CD4-positive, alpha-beta T cell treated with Interleukin-6 at 100 ng/mL for 8 hours (primary cell): Measurements from ENCODE around the gene KIFC3.
"Not testable (repeated sequence)": the region's sequence is repeated elsewhere in the genome, so short reads cannot be mapped to it uniquely, and the experiment has no call there.

Experiments
- DNase-seq: peaks from one replicate; pipeline ENCODE4 v3.0.0-alpha.2; 2020; ENCODE audit warnings: mixed read lengths, low spot score

KIFC3 gene

DNA sequence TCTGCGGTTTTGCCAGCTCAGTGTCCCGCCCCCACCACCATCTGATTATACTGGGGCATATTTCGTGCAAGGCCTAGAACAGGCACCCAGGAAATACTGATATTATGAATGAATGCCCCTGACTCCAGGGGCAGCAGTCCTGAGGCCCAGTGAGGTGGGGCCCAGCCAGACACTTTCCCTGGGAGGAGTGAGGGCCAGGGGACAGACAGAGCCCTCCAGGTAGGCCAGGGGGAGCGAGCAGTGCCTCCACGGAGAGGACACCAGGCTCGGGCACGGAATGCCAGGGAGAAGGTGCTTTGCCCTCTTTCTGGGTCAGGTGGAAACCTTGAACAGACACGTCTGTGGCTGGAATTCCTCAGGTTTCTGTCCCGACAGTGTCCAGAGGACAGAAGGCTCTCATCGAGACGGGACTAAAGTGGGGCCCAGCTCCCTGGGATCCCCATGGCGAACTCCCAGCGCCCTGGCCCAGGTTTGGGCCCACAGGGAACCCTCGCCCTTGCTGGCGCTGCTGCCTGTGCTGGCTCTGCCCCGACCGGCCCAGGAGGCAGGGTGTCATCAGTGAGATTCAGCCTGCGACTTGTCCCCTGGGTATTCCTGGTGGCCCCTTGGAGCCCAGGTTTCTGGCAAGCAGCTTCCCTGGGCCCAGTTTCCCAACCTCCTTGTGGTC lies 62.4 kb downstream of the KIFC3 start:
- no peak for DNase-seq

GRCh38 chr16:57738844-57739243 lies 63.4 kb downstream of the KIFC3 start:
- no peak for DNase-seq

DNA sequence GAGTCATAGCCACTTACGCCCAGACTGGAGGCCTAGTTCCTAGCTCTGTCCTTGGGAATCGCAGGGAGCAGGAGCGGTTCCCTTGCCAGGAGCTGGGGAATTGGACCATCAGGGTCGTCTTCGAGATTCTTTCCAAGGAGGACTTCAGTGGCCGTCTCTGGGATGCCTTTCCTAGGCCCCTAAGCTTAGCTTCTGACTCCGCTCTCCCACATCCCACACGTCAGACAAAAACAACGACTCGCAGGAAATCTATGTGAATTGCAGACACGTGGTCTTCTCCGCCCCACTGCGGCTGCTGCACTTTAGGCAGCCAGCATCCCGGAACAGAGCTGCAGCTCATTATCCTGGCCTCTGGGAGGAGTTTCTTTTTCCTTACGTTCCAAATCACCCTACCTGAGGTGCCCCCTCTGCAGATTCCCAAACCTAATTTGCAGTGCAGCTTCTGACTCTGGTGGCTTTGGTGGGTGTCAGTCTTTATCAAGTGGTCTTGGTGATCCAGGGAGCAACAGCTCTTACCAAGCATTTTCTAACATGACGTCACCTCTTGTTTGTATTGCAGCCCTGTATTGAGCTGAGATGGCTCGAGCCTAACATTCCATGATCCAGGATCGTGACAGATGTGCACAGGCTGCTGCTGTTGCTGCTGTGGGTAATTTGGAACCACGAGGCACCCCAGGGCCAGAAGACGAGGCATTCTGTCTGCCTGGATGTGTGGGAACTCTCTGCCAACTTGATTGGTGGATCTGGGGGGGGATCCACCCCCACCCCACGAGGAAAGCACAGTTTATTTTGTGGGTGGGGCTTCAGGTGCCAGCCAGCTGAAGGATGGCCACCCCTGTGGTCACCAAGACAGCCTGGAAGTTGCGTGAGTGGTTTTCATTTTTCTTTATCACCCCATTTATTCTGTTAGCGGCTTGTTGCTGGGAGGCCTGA lies 65.6 kb downstream of the KIFC3 start:
- DNase-seq = peak; percentile 53

DNA sequence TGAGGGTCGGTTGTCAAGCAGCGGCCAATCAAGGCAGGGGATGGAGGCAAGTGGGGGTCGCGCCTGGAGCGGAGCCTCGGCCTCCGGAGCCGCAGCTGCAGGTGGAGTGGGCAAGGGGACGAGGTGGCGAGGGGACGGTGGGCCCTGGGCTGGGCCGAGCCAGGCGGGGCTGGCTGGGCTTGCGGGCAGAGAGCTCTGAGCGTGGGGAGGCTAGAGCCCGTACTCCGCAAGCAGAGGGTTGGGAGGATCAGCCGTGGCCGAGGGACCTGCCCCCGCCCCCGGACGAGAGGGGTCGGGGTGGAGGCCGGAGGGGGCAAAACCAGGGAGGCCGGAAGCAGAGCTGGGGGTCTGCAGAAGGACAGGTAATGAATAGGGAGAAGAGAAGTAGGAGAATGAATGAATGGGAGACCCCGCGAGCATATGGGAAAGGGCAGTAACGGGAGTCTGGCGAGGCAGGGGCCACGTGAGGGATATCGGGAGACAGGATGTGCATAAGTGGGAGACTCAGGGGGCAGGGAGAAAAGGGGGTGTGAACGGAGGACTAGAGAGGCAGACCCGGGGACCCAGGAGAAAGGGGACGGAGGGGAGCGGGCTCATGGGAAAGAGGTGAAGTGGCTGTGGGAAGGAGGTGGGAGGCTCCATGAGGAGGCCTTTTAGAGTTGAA lies 66.4 kb downstream of the KIFC3 start, which contains the start of gene KATNB1:
KATNB1 (plus strand) TSS at position 16 of the 664 bp plus-strand sequence. CDS start 1,474 bp downstream, outside the sequence.
- no peak for DNase-seq

DNA sequence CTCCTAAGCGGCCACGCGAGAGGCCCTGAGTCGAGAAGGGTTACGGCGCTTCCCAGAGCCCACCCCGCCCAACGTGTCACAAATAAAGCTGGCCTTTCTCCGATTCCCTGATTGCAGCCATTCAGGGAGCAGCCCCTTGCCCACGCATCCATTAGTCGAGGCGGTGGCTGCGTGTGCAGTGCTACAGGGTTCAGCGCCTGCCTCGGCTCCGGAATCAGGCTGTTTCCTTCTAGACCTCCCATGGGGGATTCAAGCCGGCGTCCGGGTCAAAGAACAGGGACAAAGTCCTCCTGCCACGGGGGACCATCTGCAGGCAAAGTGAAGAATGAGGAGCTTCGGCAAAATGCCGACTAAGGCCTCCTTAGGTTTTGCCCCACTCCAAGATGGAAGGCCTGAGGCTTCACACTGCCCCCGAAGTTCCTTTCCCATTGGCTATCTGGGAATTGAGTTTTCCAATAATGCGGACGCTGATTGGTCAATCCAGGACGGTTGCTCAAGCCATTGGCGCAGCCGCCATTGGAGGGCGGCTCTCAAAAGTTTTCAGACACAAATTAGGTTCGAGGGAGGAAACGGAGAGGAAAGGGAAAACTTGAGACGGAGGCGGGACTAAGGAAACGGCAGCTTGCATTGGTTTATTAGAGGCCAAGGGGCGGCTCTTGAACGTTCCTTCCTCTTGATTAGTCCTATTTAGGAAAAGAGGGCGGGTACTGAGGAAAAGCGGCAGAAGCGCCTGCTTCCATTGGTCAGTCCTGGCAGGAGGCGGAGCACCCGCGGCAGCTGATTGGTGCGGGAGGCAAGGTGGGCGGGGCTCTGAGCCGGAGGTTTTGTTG lies 67.2 kb downstream of the KIFC3 start:
- DNase-seq = peak; percentile 99

DNA sequence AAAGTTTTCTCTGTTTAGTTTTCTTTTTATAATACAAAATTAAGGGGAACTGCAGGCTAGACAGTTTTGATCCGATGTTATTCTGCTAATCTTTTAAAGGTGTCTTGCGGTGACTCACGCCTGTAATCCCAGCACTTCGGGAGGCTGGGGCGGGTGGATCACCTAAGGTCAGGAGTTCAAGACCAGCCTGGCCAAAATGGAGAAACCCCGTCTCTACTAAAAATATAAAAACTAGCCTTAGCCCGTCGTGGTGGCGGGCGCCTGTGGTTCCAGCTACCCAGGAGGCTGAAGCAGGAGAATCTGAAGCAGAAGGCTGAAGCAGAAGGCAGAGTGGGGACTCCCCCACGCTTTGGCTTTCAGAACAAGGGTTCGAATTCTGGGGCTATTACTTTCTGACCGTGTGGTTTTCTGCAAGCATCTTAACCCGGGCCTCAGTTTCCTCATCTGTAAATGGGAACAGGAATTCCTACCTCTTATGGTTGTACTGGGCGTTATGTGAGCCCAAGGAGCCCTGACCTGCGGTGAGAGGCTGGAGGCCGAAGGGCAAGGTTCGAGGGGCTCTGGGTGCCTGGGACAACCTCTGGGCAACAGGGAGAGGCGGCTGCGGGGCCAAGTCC lies 67.9 kb downstream of the KIFC3 start:
- DNase-seq = no peak

- no peak for DNase-seq
These were observed 69.6 kb downstream of the KIFC3 start for GRCh38 chr16:57732714-57733113.

- DNase-seq = no peak
These were observed 70.3 kb downstream of the KIFC3 start for GRCh38 chr16:57732037-57732436.

DNA sequence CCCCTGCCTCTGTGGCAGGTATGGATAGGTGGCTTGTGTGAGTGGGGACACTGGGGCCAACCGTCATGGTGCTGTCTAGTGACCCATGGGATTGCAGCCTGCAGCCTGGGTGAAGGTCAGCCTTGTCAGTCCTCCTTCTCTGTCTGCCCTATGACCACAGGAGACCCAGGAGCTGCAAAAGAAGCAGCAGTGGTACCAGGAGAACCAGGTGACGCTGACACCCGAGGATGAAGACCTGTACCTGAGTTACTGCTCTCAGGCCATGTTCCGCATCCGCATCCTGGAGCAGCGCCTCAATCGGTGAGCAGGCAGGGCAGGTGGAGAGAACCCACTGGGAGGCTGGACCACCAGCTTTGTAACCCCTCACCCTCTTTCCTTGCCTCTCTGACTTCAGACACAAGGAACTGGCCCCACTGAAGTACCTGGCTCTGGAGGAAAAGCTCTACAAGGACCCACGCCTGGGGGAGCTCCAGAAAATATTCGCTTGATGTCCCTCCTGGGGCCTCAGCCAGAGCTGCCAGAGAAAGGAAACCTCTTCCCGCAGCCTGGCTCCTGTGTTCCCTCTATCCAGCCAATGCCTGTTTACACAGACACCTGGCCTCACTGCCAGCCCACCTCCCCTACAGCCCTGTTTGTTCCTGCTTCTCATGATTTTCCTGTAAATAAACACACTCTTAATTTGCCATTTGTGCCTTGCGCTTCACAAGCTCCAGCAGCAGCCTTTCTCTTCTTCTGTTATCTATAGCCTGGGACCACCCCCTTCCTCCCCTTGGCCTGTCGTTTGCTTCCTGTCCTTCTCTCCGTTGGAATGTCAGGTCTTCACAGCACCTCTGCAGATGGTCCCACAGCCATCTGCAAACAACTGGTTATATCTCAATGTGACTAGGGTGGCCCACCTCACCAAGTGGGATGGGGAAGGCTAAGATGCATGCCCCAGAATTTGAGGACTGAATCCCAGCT lies 71.2 kb downstream of the KIFC3 start:
- DNase-seq = no peak

DNA sequence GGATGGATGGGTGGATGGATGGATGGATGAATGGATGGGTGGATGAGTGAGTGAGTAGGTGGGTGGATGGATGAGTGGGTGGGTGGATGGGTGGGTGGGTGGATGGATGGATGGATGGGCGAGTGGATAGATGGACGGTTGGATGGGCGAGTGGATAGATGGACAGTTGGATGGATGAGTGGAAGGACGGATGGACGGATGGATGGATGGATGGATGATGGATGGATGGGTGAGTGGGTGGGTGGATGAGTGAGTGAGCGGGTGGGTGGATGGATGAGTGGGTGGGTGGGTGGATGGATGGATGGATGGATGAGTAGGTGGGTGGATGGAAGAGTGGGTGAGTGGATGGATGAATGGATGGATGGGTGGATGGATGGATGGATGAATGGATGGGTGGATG lies 72.4 kb downstream of the KIFC3 start:
- not testable (repeated sequence) for DNase-seq

DNA sequence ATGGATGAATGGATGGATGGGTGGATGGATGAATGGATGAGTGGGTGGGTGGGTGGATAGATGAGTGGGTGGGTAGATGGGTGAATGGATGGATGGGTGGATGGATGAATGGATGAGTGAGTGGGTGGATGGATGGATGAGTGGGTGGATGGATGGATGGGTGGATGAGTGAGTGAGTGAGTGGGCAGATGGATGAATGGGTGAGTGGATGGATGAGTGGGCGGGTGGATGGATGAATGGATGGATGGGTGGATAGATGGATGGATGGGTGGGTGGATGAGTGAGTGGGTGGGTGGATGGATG lies 73.2 kb downstream of the KIFC3 start:
- DNase-seq = no peak

DNA sequence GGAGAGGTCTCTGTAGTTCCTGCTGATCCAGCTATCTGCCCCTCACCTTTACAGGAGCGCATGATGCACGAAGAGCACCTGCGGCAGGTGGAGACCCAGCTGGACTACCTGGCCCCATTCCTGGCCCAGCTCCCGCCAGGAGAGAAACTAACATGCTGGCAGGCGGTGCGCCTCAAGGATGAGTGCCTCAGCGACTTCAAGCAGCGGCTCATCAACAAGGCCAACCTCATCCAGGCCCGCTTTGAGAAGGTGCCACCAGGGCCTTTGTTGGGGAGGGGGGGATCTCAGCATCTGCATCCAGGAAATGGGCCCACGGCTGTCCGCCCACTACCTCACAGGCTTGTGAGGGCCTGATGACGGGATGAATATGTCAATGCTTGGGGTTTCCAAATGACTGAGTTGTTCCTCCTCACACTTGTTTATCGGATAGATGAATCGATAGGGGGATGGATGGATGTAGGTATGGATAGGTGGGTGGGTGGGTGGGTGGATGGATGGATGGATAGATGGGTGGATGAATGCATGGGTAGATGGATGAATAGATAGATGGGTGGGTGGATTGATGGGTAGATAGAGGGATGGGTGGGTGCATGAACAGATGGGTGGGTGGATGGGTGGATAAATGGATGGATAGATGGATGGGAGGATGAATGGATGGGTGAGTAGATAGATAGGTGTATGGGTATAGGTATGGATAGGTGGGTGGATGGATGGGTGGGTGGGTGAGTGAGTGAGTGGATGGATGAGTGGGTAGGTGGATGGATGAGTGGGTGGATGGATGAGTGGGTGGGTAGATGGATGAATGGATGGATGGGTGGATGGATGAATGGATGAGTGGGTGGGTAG lies 73.7 kb downstream of the KIFC3 start:
- no peak for DNase-seq

DNA sequence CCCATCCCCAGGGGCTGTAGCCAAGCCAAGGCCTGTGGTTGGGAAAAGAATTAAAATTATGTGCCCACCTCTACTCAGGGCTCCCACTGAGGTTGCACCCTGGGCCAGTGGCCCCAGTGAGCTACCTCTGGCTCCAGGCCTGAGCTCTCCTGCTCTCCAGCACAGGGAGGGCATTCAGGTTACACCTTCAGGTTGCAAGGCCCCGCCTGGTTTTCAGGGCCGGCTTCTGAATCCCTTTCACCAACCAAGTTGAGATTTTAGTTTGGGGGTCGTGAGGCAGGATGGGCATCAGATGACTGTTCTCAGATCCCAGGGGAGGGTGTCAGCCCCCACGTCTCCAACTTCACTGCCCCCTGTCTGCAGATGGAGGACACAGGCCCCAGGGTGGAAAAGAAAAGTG lies 74.7 kb downstream of the KIFC3 start:
- DNase-seq = no peak

GRCh38 chr16:57726433-57726947 lies 75.8 kb downstream of the KIFC3 start:
- no peak for DNase-seq

- no peak for DNase-seq
These were observed 76.3 kb downstream of the KIFC3 start for GRCh38 chr16:57725976-57726375.

GRCh38 chr16:57725554-57725953 lies 76.7 kb downstream of the KIFC3 start:
- no peak for DNase-seq

GRCh38 chr16:57725151-57725550 lies 77.1 kb downstream of the KIFC3 start:
- no peak for DNase-seq

GRCh38 chr16:57724531-57724930 lies 77.8 kb downstream of the KIFC3 start:
- DNase-seq = no peak

DNA sequence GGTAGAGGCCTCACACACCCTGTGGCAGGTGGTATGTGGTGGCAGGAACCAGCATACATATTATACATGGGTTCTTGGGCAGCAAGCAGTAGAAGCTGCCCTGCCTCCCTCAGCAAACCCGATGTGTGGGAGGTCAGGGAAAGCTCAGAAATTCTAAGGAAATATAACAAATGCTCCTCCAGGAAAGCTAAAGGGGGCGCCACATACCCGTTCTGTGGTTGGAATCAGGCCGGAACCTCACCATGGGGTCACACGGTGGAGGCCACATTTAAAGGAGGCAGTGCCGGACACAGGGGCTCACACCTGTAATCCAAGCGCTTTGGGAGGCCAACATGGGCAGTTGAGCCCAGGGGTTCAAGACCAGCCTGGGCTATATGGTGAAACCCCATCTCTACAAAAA lies 79.1 kb downstream of the KIFC3 start:
- DNase-seq = no peak
